Measurements from ENCODE around the gene CPAMD8.

The CPAMD8 gene

GRCh38 chr19:16867211-16867610 lies 159.4 kb downstream of the CPAMD8 start:
- no peak for DNase-seq

- DNase-seq, result no peak
Measured at GRCh38 chr19:16862826-16863415, 163.7 kb downstream of the CPAMD8 start.

DNA sequence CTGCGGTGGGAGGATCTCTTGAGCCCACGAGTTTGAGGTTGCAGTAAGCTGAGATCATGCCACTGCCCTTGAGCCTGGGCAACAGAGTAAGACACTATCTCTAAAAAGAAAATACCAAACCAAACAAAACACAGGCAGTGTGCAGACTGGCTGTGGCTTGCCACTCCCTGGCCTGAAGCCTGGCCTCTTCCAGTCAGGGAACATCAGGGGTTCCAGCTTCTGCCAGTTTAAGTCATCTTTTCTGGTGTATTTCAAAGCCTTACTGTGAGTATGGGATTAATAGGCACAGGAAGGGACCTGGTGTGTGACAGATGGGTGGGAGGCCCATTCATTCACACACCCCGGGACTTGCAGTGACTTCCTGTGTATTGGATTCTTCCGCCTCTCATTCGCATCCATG lies 164.8 kb downstream of the CPAMD8 start:
- no peak for DNase-seq

GRCh38 chr19:16861011-16861410 lies 165.6 kb downstream of the CPAMD8 start:
- no peak for DNase-seq

DNA sequence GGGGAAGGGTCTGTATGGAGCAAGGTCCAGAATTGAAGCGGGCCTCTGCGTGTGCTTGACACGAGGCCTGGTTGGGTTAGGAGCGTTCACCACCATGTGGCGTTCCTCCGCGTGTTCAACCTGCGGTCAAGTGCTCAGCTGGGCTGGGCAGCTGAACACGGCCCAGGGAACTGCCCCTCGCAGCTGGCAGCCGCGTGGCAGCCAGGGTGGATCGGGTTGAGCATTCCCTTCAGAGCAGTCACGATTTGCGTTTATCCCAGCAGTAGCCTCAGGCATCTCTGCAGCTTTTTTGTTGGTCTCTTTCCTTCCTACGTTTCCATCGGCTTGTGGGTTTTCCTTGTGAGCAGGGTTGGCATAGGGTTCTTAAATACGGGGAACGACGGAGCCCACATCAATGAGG lies 166.5 kb downstream of the CPAMD8 start:
- DNase-seq, result no peak

- no peak for DNase-seq
Measured at GRCh38 chr19:16859626-16860025, 167.0 kb downstream of the CPAMD8 start.

DNA sequence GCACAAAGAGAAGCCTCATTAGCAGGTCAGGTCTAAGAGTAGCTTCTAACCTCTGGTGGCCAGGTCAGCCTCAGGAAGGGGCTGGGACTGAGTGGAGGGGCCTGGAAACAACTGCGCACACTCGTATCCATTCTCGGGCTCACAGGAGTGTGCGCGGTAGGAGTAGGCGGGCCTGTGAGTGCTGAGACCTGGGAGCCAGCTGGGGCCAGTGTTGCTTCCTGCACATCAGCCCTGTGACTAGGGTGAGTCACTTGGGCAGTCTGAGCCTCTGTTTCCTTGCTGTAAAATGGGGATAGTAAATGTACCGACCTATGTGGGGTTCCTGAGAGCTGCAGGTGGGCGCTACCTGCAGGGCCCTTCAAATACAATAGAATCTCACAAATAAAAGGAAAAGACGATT lies 170.5 kb downstream of the CPAMD8 start:
- DNase-seq, result no peak

DNA sequence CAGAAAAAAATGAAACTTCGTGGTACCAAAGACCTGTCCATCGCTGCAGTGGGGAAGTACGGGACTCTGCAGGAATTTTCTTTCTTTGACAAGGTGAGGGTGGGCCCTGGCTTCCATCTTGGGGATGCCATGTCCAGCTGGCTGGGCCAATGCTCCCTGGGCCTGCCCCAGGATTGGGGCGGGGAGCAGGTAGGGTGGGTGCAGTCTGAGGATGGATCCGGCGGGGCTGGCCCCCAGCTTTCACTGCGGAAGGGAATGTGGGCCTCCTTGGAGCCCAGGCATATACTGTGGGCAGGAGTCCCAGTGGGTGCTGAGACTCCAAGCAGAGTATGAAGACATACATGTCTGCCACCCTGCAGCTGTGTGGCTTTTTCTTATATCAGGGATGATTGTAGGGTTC lies 173.5 kb downstream of the CPAMD8 start:
- no peak for DNase-seq

GRCh38 chr19:16851031-16851712 lies 175.4 kb downstream of the CPAMD8 start:
- no peak for DNase-seq

GRCh38 chr19:16850133-16850532 lies 176.5 kb downstream of the CPAMD8 start:
- no peak for DNase-seq

DNA sequence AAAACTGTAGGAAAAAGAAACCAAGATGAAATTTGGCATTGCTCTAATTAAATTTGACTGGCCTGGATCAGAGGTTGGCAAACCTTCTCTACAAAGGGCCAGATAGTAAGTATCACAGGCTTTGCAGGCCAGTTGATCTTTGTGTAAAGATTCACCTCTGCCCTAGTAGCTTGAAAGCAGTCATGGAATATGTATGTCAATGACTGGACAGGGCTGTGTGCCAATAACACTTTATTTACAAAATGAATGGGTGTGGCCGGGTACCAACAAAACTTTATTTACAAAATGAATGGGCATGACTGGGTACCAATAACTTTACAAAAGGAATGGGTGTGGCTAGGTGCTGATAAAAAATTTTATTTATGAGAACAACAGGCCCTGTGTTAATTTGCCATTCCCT lies 177.4 kb downstream of the CPAMD8 start:
- DNase-seq, result no peak

DNA sequence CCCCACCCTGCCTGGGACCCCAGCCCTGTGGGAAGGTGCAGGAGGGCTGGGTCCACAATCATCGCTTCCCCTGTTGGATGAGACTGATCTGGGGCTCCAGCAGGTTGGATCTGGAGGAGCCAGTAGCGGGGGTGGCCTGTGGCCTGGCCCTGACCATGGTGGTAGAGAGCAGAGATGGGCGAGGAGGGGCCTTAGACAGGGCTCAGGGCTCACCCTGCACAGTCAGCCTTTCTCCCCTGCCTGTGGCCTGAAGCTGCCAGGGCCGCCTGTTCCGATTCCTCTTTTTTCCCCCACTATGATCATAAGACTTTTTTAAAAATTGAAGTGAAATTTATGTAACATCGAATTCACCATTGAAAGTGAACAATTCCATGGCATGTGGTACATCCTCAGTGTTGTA lies 179.2 kb downstream of the CPAMD8 start:
- DNase-seq, result no peak

DNA sequence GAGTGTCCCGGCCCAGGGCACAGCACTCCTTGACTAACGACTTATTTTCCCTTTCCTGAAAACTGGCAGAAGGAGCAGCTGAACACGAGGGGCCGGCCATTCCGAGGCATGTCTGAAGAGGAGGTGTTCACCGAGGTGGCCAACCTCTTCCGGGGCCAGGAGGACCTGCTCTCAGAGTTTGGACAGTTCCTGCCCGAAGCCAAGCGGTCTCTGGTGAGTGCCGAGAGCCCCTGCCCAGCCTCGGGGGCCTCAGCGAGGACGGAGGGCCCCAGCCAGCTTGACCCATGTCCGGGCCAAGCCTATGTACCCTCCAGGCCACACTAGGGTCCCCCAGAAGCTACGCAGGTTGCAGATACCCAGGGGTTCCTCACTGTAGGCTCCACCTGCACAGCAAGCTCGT lies 179.7 kb downstream of the CPAMD8 start:
- no peak for DNase-seq

Data from CD4-positive, alpha-beta T cell treated with Interferon gamma for 1 hour (primary cell).